GM23338 (cell line): ENCODE data around the gene INPP4A. TPM values are rescaled to one million over a fixed set of nuclear protein-coding genes. Genes with fewer than 3 reads are reported as not detected.

ENCODE experiments used
- ATAC-seq: fragments of 200-7000 bp; cut with Tn5 transposase; 3 replicates; pipeline ENCODE4 v1.9.1; 2020
- DNase-seq: peaks from one replicate; pipeline ENCODE4 v3.0.0-alpha.2; 2015; ENCODE audit warnings: low spot score
- H2AFZ ChIP-seq: fragments of 200-600 bp; sonication (generic); 2 replicates; pipeline ENCODE4 v1.8.0; 2016; ENCODE audit warnings: antibody characterized with exemption, mild to moderate bottlenecking, moderate library complexity
- H3F3A ChIP-seq: fragments of 200-600 bp; sonication (generic); replicated peaks from 2 replicates; pipeline ENCODE4 v1.8.0; 2017; ENCODE audit warnings: antibody characterized with exemption, mixed run types, low read depth
- H3K27ac ChIP-seq: fragments of 200-600 bp; sonication (generic); 2 replicates; pipeline ENCODE4 v1.6.1; 2016; ENCODE audit warnings: low read depth
- H3K27me3 ChIP-seq: fragments of 200-600 bp; sonication (generic); 2 replicates; pipeline ENCODE4 v1.8.0; 2016; ENCODE audit warnings: mild to moderate bottlenecking, mixed run types, moderate library complexity; ENCODE audit not compliant: insufficient read depth
- H3K36me3 ChIP-seq: fragments of 200-600 bp; sonication (generic); 2 replicates; pipeline ENCODE4 v1.8.0; 2016; ENCODE audit warnings: mild to moderate bottlenecking; ENCODE audit not compliant: insufficient read depth
- H3K4me1 ChIP-seq: fragments of 200-600 bp; sonication (generic); 2 replicates; pipeline ENCODE4 v1.8.0; 2016; ENCODE audit warnings: mild to moderate bottlenecking, moderate library complexity; ENCODE audit not compliant: insufficient read depth
- H3K4me2 ChIP-seq: fragments of 200-600 bp; sonication (generic); 2 replicates; pipeline ENCODE4 v1.7.1; 2017; ENCODE audit warnings: mixed run types
- H3K4me3 ChIP-seq: fragments of 200-600 bp; sonication (generic); 2 replicates; pipeline ENCODE4 v1.6.1; 2016; ENCODE audit warnings: mixed run types
- H3K79me2 ChIP-seq: fragments of 200-600 bp; sonication (generic); replicated peaks from 2 replicates; pipeline ENCODE4 v1.8.0; 2017; ENCODE audit warnings: mild to moderate bottlenecking; ENCODE audit not compliant: insufficient read depth
- H3K9me2 ChIP-seq: fragments of 200-600 bp; sonication (generic); 2 replicates; pipeline ENCODE4 v1.8.0; 2017; ENCODE audit not compliant: insufficient read depth
- H4K20me1 ChIP-seq: fragments of 200-600 bp; sonication (generic); replicated peaks from 2 replicates; pipeline ENCODE4 v1.8.0; 2017; ENCODE audit warnings: mild to moderate bottlenecking; ENCODE audit not compliant: insufficient read depth
- H3K27ac Mint-ChIP-seq: 2 replicates; pipeline ENCODE4 v1.8.0; 2020; ENCODE audit warnings: inconsistent platforms, mild to moderate bottlenecking, moderate library complexity, mixed read lengths
- H3K27me3 Mint-ChIP-seq: 3 replicates; pipeline ENCODE4 v1.8.0; 2022; ENCODE audit warnings: low read depth, mild to moderate bottlenecking, moderate library complexity, mixed read lengths, inconsistent platforms; ENCODE audit not compliant: insufficient read depth, poor library complexity
- H3K36me3 Mint-ChIP-seq: 3 replicates; pipeline ENCODE4 v1.8.0; 2021; ENCODE audit warnings: low read depth, mild to moderate bottlenecking, inconsistent platforms, moderate library complexity, mixed read lengths
- H3K4me1 Mint-ChIP-seq: 3 replicates; pipeline ENCODE4 v1.8.0; 2020; ENCODE audit warnings: mild to moderate bottlenecking, inconsistent platforms, mixed read lengths
- H3K4me3 Mint-ChIP-seq: 3 replicates; pipeline ENCODE4 v1.8.0; 2021; ENCODE audit warnings: moderate library complexity, mild to moderate bottlenecking, inconsistent platforms, mixed read lengths
- H3K9me3 Mint-ChIP-seq: 3 replicates; pipeline ENCODE4 v1.8.0; 2020; ENCODE audit warnings: moderate library complexity, mild to moderate bottlenecking, inconsistent platforms, mixed read lengths
- POLR2AphosphoS5 ChIP-seq: IDR thresholded peaks from 2 replicates; pipeline ENCODE4 v1.6.1; 2016; ENCODE audit warnings: antibody characterized with exemption, low read depth
- ZNF114 ChIP-seq: fragments of 250-450 bp; sonication (Bioruptor Pico); IDR thresholded peaks from 2 replicates; pipeline ENCODE4 v1.5.0; 2020; ENCODE audit warnings: mild to moderate bottlenecking, moderate library complexity
- polyA plus RNA-seq: library from polyadenylated mRNA; unstranded; fragments of >200 nt; fragmentation: Nextera tagmentation; extraction: Ambion mirVana; gene quantifications from 2 replicates; pipeline ENCODE4 v1.2.1, GENCODE V29; 2016
- total RNA-seq: library from RNA; depleted of rRNA; stranded (reverse); fragments of >200 nt; shearing (Covaris generic); gene quantifications from 2 replicates; pipeline ENCODE4 v1.2.3, GENCODE V29; 2014
- TF ChIP-seq, protein P1 (sequence below): fragments of 250-450 bp; sonication (Bioruptor Pico); IDR thresholded peaks from 2 replicates; pipeline ENCODE4 v1.5.0; 2020; ENCODE audit warnings: mild to moderate bottlenecking, moderate library complexity
- TF ChIP-seq, protein P2 (sequence below): IDR thresholded peaks from 2 replicates; pipeline ENCODE4 v1.6.1; 2016; ENCODE audit warnings: antibody characterized with exemption

INPP4A gene
- total and polyA plus RNA-seq, 2 experiments from 2014 or later = 8.5 to 36.9 TPM

DNA sequence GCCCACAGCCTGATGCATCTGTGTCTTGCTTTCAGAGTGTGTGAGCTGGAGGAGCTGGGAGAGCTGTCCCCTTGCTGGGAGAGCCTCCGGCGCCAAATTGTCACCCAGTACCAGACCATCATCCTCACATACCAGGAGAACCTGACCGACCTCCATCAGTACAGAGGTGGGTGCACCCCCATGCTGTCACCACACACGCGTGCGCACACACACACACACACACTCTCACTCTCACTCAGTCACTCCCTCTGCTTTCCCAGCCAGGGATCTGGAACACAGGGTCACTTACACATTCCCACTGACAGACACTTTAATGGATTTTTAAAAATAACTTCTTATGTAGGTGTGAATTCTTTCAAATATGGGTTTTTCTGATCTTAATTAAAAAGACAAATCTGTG is 99.2 kb downstream of the INPP4A start:
- peaks cover 50% of the 10 kb centered on the region for H3K36me3 Mint-ChIP-seq
- H3K27me3 ChIP-seq = no peaks in the 10 kb centered on the region
- no peaks in the 10 kb centered on the region for H3K4me1 ChIP-seq
- TF ChIP-seq POLR2AphosphoS5 = no peak
- TF ChIP-seq, protein P1, sequence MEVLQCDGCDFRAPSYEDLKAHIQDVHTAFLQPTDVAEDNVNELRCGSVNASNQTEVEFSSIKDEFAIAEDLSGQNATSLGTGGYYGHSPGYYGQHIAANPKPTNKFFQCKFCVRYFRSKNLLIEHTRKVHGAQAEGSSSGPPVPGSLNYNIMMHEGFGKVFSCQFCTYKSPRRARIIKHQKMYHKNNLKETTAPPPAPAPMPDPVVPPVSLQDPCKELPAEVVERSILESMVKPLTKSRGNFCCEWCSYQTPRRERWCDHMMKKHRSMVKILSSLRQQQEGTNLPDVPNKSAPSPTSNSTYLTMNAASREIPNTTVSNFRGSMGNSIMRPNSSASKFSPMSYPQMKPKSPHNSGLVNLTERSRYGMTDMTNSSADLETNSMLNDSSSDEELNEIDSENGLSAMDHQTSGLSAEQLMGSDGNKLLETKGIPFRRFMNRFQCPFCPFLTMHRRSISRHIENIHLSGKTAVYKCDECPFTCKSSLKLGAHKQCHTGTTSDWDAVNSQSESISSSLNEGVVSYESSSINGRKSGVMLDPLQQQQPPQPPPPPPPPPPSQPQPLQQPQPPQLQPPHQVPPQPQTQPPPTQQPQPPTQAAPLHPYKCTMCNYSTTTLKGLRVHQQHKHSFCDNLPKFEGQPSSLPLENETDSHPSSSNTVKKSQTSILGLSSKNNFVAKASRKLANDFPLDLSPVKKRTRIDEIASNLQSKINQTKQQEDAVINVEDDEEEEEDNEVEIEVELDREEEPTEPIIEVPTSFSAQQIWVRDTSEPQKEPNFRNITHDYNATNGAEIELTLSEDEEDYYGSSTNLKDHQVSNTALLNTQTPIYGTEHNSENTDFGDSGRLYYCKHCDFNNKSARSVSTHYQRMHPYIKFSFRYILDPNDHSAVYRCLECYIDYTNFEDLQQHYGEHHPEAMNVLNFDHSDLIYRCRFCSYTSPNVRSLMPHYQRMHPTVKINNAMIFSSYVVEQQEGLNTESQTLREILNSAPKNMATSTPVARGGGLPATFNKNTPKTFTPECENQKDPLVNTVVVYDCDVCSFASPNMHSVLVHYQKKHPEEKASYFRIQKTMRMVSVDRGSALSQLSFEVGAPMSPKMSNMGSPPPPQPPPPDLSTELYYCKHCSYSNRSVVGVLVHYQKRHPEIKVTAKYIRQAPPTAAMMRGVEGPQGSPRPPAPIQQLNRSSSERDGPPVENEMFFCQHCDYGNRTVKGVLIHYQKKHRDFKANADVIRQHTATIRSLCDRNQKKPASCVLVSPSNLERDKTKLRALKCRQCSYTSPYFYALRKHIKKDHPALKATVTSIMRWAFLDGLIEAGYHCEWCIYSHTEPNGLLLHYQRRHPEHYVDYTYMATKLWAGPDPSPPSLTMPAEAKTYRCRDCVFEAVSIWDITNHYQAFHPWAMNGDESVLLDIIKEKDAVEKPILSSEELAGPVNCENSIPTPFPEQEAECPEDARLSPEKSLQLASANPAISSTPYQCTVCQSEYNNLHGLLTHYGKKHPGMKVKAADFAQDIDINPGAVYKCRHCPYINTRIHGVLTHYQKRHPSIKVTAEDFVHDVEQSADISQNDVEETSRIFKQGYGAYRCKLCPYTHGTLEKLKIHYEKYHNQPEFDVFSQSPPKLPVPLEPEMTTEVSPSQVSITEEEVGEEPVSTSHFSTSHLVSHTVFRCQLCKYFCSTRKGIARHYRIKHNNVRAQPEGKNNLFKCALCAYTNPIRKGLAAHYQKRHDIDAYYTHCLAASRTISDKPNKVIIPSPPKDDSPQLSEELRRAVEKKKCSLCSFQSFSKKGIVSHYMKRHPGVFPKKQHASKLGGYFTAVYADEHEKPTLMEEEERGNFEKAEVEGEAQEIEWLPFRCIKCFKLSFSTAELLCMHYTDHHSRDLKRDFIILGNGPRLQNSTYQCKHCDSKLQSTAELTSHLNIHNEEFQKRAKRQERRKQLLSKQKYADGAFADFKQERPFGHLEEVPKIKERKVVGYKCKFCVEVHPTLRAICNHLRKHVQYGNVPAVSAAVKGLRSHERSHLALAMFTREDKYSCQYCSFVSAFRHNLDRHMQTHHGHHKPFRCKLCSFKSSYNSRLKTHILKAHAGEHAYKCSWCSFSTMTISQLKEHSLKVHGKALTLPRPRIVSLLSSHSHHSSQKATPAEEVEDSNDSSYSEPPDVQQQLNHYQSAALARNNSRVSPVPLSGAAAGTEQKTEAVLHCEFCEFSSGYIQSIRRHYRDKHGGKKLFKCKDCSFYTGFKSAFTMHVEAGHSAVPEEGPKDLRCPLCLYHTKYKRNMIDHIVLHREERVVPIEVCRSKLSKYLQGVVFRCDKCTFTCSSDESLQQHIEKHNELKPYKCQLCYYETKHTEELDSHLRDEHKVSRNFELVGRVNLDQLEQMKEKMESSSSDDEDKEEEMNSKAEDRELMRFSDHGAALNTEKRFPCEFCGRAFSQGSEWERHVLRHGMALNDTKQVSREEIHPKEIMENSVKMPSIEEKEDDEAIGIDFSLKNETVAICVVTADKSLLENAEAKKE (CRISPR knock-in tag) = no peak
- no peak for TF ChIP-seq ZNF114 (CRISPR knock-in tag)
- no peak overlapping the region for H3K27ac ChIP-seq
- no peaks in the 10 kb centered on the region; the same call in 2 of the 3 replicates for H3K4me1 Mint-ChIP-seq
- no peak overlapping the region for H3K4me2 ChIP-seq
- H3K27ac Mint-ChIP-seq = peak overlapping the region; percentile 63; the same call in 1 of the 2 replicates
- no peaks in the 10 kb centered on the region for H3F3A ChIP-seq
- peaks cover 3% of the 10 kb centered on the region; the same call in 1 of the 2 replicates for H3K36me3 ChIP-seq
- H3K27me3 Mint-ChIP-seq = peaks cover 13% of the 10 kb centered on the region
- no peak overlapping the region for H2AFZ ChIP-seq
- H4K20me1 ChIP-seq = no peaks in the 10 kb centered on the region
- H3K4me3 ChIP-seq = no peak overlapping the region
- DNase-seq (no peak), ATAC-seq (no peak)
- no peaks in the 10 kb centered on the region for H3K9me3 Mint-ChIP-seq
- no peaks in the 10 kb centered on the region for H3K9me2 ChIP-seq
- no peak overlapping the region for H3K4me3 Mint-ChIP-seq
- H3K79me2 ChIP-seq = no peaks in the 10 kb centered on the region

DNA sequence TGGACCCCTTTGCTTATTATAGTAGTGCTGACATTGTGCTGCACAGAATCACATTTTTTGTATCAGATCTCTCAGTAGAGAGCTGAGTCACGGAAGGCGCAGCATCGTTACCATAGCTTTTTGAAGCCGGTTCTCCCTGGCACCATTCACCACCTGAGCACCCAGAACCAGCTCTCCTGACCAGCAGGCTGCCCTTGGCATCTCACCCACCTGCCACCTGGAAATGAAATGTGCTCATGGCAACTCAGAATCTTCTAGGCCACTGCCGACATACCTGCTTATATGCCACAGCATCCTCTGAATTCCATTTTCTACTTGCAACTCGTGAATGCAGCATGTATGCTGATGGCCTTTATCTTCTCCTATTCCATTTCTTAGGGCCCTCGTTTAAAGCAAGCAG is 100.9 kb downstream of the INPP4A start:
- Mint-ChIP-seq H3K27me3 (peaks cover 13% of the 10 kb centered on the region), H3K4me3 (no peak overlapping the region), H3K9me3 (no peaks in the 10 kb centered on the region), H3K36me3 (peaks cover 34% of the 10 kb centered on the region), H3K4me1 (no peaks in the 10 kb centered on the region; the same call in 2 of the 3 replicates), H3K27ac (no peak overlapping the region)
- H3K9me2 ChIP-seq = no peaks in the 10 kb centered on the region
- no peak overlapping the region for H3K27ac ChIP-seq
- H4K20me1 ChIP-seq = no peaks in the 10 kb centered on the region
- no peak for DNase-seq
- no peak overlapping the region for H2AFZ ChIP-seq
- no peak overlapping the region for H3K4me3 ChIP-seq
- no peaks in the 10 kb centered on the region for H3K79me2 ChIP-seq
- no peak overlapping the region for H3K4me2 ChIP-seq
- no peak for ATAC-seq
- TF ChIP-seq, protein P2, sequence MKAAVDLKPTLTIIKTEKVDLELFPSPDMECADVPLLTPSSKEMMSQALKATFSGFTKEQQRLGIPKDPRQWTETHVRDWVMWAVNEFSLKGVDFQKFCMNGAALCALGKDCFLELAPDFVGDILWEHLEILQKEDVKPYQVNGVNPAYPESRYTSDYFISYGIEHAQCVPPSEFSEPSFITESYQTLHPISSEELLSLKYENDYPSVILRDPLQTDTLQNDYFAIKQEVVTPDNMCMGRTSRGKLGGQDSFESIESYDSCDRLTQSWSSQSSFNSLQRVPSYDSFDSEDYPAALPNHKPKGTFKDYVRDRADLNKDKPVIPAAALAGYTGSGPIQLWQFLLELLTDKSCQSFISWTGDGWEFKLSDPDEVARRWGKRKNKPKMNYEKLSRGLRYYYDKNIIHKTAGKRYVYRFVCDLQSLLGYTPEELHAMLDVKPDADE = no peak
- H3K36me3 ChIP-seq = no peaks in the 10 kb centered on the region; the same call in 1 of the 2 replicates
- H3K27me3 ChIP-seq = no peaks in the 10 kb centered on the region
- H3F3A ChIP-seq = no peaks in the 10 kb centered on the region
- H3K4me1 ChIP-seq = no peaks in the 10 kb centered on the region
